Loucy (cell line): ENCODE results near the gene IFT122.

Experiments
- H2AFZ ChIP-seq: fragments of 200-600 bp; sonication (generic); 2 replicates; pipeline ENCODE4 v1.6.0; 2016; ENCODE audit warnings: antibody characterized with exemption, mild to moderate bottlenecking, low read length, moderate library complexity
- H3F3A ChIP-seq: fragments of 200-600 bp; 2 replicates; pipeline ENCODE4 v1.6.0; 2016; ENCODE audit warnings: antibody characterized with exemption, low read depth, mild to moderate bottlenecking
- H3K27me3 ChIP-seq: fragments of 200-600 bp; sonication (generic); 2 replicates; pipeline ENCODE4 v1.6.1; 2014; ENCODE audit warnings: low read length, mild to moderate bottlenecking; ENCODE audit not compliant: insufficient read depth, poor library complexity, severe bottlenecking
- H3K36me3 ChIP-seq: fragments of 200-600 bp; sonication (generic); 2 replicates; pipeline ENCODE4 v1.6.1; 2016; ENCODE audit warnings: low read length; ENCODE audit not compliant: insufficient read depth
- H3K4me1 ChIP-seq: fragments of 200-600 bp; sonication (generic); 2 replicates; pipeline ENCODE4 v1.5.1; 2014; ENCODE audit warnings: low read length, mild to moderate bottlenecking; ENCODE audit not compliant: insufficient read depth, poor library complexity, severe bottlenecking
- H3K4me2 ChIP-seq: fragments of 200-600 bp; sonication (generic); 2 replicates; pipeline ENCODE4 v1.6.0; 2014; ENCODE audit warnings: antibody characterized with exemption, low read length, low read depth, mild to moderate bottlenecking; ENCODE audit not compliant: poor library complexity, severe bottlenecking
- H3K4me3 ChIP-seq: fragments of 200-600 bp; sonication (generic); 2 replicates; pipeline ENCODE4 v1.5.1; 2014; ENCODE audit warnings: low read length, mild to moderate bottlenecking, mixed read lengths; ENCODE audit not compliant: poor library complexity, severe bottlenecking
- H3K79me2 ChIP-seq: fragments of 200-600 bp; sonication (generic); 2 replicates; pipeline ENCODE4 v1.6.1; 2014; ENCODE audit warnings: low read length; ENCODE audit not compliant: insufficient read depth
- H3K9ac ChIP-seq: fragments of 200-600 bp; sonication (generic); 2 replicates; pipeline ENCODE4 v1.6.0; 2014; ENCODE audit warnings: mild to moderate bottlenecking, low read depth, low read length, moderate library complexity; ENCODE audit not compliant: poor library complexity, severe bottlenecking
- H3K9me2 ChIP-seq: fragments of 200-600 bp; sonication (generic); replicated peaks from 2 replicates; pipeline ENCODE4 v1.6.1; 2016; ENCODE audit warnings: low read depth, low read length, mixed read lengths
- H3K9me3 ChIP-seq: fragments of 200-600 bp; sonication (generic); 2 replicates; pipeline ENCODE4 v1.6.1; 2014; ENCODE audit warnings: mild to moderate bottlenecking, antibody characterized with exemption, low read length, low read depth; ENCODE audit not compliant: insufficient read depth
- H4K20me1 ChIP-seq: fragments of 200-600 bp; sonication (generic); 2 replicates; pipeline ENCODE4 v1.6.0; 2014; ENCODE audit warnings: antibody characterized with exemption, low read length, mild to moderate bottlenecking; ENCODE audit not compliant: insufficient read depth, poor library complexity, severe bottlenecking
- CTCF ChIP-seq: fragments of 200-600 bp; sonication (generic); conservative IDR thresholded peaks from 2 replicates; pipeline ENCODE4 v1.5.1; 2014; ENCODE audit warnings: mild to moderate bottlenecking, antibody characterized with exemption, low read length
- EZH2phosphoT487 ChIP-seq: fragments of 200-600 bp; IDR thresholded peaks from 2 replicates; pipeline ENCODE4 v1.6.1; 2018; ENCODE audit warnings: antibody characterized with exemption, mild to moderate bottlenecking, moderate library complexity, borderline replicate concordance

Gene IFT122

GRCh38 chr3:129432671-129433070 is 7.4 kb upstream of the IFT122 start:
- no peak overlapping the region for H3K4me2 ChIP-seq
- H3K79me2 ChIP-seq = peaks cover 37% of the 10 kb centered on the region
- no peaks in the 10 kb centered on the region for H3F3A ChIP-seq
- H4K20me1 ChIP-seq = peaks cover 12% of the 10 kb centered on the region
- no peaks in the 10 kb centered on the region for H3K27me3 ChIP-seq
- no peaks in the 10 kb centered on the region for H3K9me3 ChIP-seq
- peaks cover 34% of the 10 kb centered on the region for H3K36me3 ChIP-seq
- no peak overlapping the region for H2AFZ ChIP-seq
- no peak overlapping the region for H3K4me3 ChIP-seq
- no peak overlapping the region for H3K9ac ChIP-seq
- peaks cover 44% of the 10 kb centered on the region for H3K4me1 ChIP-seq
- H3K9me2 ChIP-seq = no peaks in the 10 kb centered on the region
- TF ChIP-seq EZH2phosphoT487 = no peak
- no peak for TF ChIP-seq CTCF

- H3K9me2 ChIP-seq = no peaks in the 10 kb centered on the region
- peaks cover 15% of the 10 kb centered on the region for H4K20me1 ChIP-seq
- no peaks in the 10 kb centered on the region for H3K27me3 ChIP-seq
- H3F3A ChIP-seq = no peaks in the 10 kb centered on the region
- H3K4me2 ChIP-seq = peak overlapping the region; percentile 80
- no peak overlapping the region for H3K4me3 ChIP-seq
- peaks cover 53% of the 10 kb centered on the region for H3K4me1 ChIP-seq
- H2AFZ ChIP-seq = no peak overlapping the region
- peaks cover 34% of the 10 kb centered on the region for H3K36me3 ChIP-seq
- peaks cover 46% of the 10 kb centered on the region for H3K79me2 ChIP-seq
- H3K9me3 ChIP-seq = no peaks in the 10 kb centered on the region
- no peak overlapping the region for H3K9ac ChIP-seq
- TF ChIP-seq CTCF (no peak), EZH2phosphoT487 (no peak)
Measured at GRCh38 chr3:129433565-129433964, 6.5 kb upstream of the IFT122 start.

GRCh38 chr3:129434140-129434539 is 5.9 kb upstream of the IFT122 start:
- Histone ChIP-seq H3K4me3 (peak overlapping the region; percentile 76), H2AFZ (no peak overlapping the region), H3F3A (no peaks in the 10 kb centered on the region), H3K27me3 (no peaks in the 10 kb centered on the region), H3K36me3 (peaks cover 34% of the 10 kb centered on the region), H3K4me2 (peak overlapping the region; percentile 80), H3K9ac (peak overlapping the region; percentile 84), H3K4me1 (peaks cover 59% of the 10 kb centered on the region), H3K9me2 (no peaks in the 10 kb centered on the region), H3K9me3 (no peaks in the 10 kb centered on the region), H3K79me2 (peaks cover 52% of the 10 kb centered on the region), H4K20me1 (peaks cover 15% of the 10 kb centered on the region)
- TF ChIP-seq EZH2phosphoT487 (no peak), CTCF (no peak)
